MCF 10A (cell line): ENCODE measurements around the gene CRADD. TPM values are rescaled to one million over a fixed set of nuclear protein-coding genes. Genes with fewer than 3 reads are reported as not detected.

ENCODE experiments used
- BruUV-seq: library from RNA; stranded (reverse); fragments of 400-500 nt; replicated peaks from 2 replicates; lab custom pipeline; 2021; lab: Mats Ljungman, UMichigan
- CTCF ChIA-PET: fragments of 300-600 bp; sonication (Branson Sonifier 250); formaldehyde crosslinking; extraction: SDS; loops from one replicate; lab custom pipeline; 2021; ENCODE audit warnings: antibody characterized with exemption, inconsistent platforms; lab: Yijun Ruan, JAX
- POLR2A ChIA-PET: fragments of 300-600, 350-650 bp; sonication (Branson Sonifier 250); formaldehyde crosslinking; extraction: SDS; loops from one replicate; lab custom pipeline; 2020; ENCODE audit warnings: antibody characterized with exemption, inconsistent platforms; lab: Yijun Ruan, JAX
- DNase-seq: peaks from one replicate; pipeline ENCODE4 v3.0.0-alpha.2; 2018; ENCODE audit not compliant: unreplicated experiment
- H3K27ac Mint-ChIP-seq: one replicate; pipeline ENCODE4 v1.8.0; 2022; ENCODE audit warnings: mild to moderate bottlenecking, low read depth, mixed read lengths; ENCODE audit not compliant: unreplicated experiment
- H3K27me3 Mint-ChIP-seq: one replicate; pipeline ENCODE4 v1.8.0; 2022; ENCODE audit warnings: mixed read lengths; ENCODE audit not compliant: insufficient read depth, unreplicated experiment
- H3K36me3 Mint-ChIP-seq: one replicate; pipeline ENCODE4 v1.8.0; 2022; ENCODE audit warnings: mild to moderate bottlenecking, moderate library complexity, mixed read lengths; ENCODE audit not compliant: insufficient read depth, unreplicated experiment
- H3K4me1 Mint-ChIP-seq: one replicate; pipeline ENCODE4 v1.8.0; 2022; ENCODE audit warnings: mixed read lengths; ENCODE audit not compliant: insufficient read depth, unreplicated experiment
- H3K4me3 Mint-ChIP-seq: one replicate; pipeline ENCODE4 v1.8.0; 2022; ENCODE audit warnings: mild to moderate bottlenecking, moderate library complexity, mixed read lengths; ENCODE audit not compliant: unreplicated experiment
- H3K9me3 Mint-ChIP-seq: one replicate; pipeline ENCODE4 v1.8.0; 2022; ENCODE audit warnings: mixed read lengths; ENCODE audit not compliant: unreplicated experiment
- CTCF ChIP-seq: fragments of 200-600 bp; IDR thresholded peaks from one replicate; pipeline ENCODE4 v1.8.0; 2022; ENCODE audit warnings: antibody characterized with exemption, mild to moderate bottlenecking; ENCODE audit not compliant: unreplicated experiment
- intact Hi-C: fragments of 100-400 bp; cut with micrococcal nuclease; formaldehyde crosslinking; loops from 2 replicates; pipeline ENCODE4 v1.14.1; 2022
- total RNA-seq: library from RNA; stranded (reverse); gene quantifications from 2 replicates; pipeline ENCODE4 v1.2.3, GENCODE V29; 2022

Gene CRADD
- total RNA-seq, 1 experiment from 2014 or later: 15.4 TPM

DNA sequence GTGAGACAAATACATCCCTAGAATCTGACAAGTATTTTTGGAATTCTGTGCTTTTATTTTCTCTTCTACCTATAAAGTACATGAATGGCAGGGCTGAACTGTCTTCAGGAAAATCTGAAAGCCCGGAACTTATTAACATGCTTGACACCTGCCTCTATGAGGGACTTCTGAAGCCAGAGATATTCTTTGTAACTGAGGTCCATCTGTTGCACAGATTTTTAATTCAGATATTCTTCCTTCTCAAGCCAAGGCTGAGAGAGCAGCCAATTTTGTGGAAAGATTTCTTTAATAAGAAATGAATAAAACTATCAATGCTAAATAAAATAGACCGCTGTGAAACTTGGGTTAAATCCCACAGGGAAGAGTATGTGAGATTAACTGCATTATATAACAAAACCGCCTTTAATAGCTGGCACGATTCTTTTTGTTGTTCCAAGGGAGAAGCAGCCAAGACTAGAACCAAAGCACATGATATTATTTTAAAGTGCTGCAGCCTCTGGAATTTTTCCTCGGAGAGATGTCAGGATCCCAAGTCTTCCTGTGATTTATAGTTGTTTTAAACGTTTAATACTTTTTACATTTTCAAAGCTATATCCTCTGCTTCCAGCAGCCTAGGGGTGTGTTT lies 148.9 kb downstream of the CRADD start:
- DNase-seq: no peak
- CTCF ChIA-PET: interaction anchor here (0.6 to 1.3 kb wide), 3 partner anchors 12 to 699 kb away, joined by 3 to 4 read pairs (median 3); no protein-coding TSS in a partner anchor
- Mint-ChIP-seq H3K9me3 (no peaks in the 10 kb centered on the region), H3K4me3 (no peak overlapping the region), H3K36me3 (no peaks in the 10 kb centered on the region), H3K27ac (no peak overlapping the region), H3K27me3 (no peaks in the 10 kb centered on the region), H3K4me1 (peaks cover 13% of the 10 kb centered on the region)
- TF ChIP-seq CTCF: no peak
- no TSS peak for BruUV-seq
- POLR2A ChIA-PET: interaction anchor here (1.0 kb wide), 1 partner anchor 41 kb away, joined by 3 read pairs; no protein-coding TSS in a partner anchor
- intact Hi-C loops: no loop called here

DNA sequence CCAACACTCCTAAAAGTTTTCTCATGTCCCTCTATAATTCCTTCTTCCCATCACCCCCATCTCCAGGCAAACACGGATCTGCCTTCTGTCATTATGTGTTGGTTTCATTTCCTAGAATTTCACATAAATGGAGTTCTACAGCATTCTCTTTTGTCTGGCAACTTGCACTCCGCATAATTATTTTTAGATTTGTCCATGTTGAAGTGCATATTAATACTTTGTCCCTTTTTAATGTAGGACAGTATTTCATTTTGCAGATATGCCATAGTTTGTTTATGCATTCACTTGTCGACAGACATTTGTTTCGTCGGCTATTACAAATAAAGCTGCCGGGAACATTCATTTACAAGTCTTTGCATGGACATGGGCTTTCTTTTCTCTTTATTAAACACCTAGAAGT lies 150.0 kb downstream of the CRADD start:
- CTCF ChIA-PET: no interaction called here
- no peaks in the 10 kb centered on the region for H3K9me3 Mint-ChIP-seq
- DNase-seq: no peak
- H3K36me3 Mint-ChIP-seq: no peaks in the 10 kb centered on the region
- BruUV-seq: no TSS peak
- POLR2A ChIA-PET: interaction anchor here (0.6 kb wide), 1 partner anchor 11 kb away, joined by 4 read pairs; no protein-coding TSS in a partner anchor
- peaks cover 5% of the 10 kb centered on the region for H3K4me1 Mint-ChIP-seq
- intact Hi-C loops: no loop called here
- no peaks in the 10 kb centered on the region for H3K27me3 Mint-ChIP-seq
- H3K27ac Mint-ChIP-seq: no peak overlapping the region
- no peak for TF ChIP-seq CTCF
- no peak overlapping the region for H3K4me3 Mint-ChIP-seq

DNA sequence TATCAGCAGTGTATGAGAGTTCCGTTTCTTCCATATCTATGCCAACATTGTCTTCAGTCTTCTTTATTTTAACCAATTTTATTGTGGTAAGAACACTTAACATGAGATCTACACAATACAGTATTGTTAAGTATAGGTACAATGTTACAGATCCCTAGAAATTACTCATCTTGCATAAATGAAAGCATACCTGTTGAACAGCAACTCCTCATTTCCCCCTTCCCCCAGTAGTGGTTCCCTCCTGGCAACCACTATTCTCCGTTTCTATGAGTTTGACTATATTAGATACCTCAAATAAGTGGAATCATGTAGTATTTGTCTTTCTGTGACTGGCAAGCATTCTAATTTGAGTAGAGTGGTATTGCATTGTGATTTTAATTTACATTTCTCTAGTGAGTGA lies 150.5 kb downstream of the CRADD start:
- no peaks in the 10 kb centered on the region for H3K4me1 Mint-ChIP-seq
- DNase-seq: no peak
- H3K9me3 Mint-ChIP-seq: no peaks in the 10 kb centered on the region
- no peak for TF ChIP-seq CTCF
- ChIA-PET CTCF (no interaction called here), POLR2A (interaction anchor here (0.5 kb wide), 1 partner anchor 914 kb away, joined by 3 read pairs; no protein-coding TSS in a partner anchor)
- H3K27ac Mint-ChIP-seq: no peak overlapping the region
- H3K36me3 Mint-ChIP-seq: no peaks in the 10 kb centered on the region
- no peak overlapping the region for H3K4me3 Mint-ChIP-seq
- intact Hi-C loops: no loop called here
- H3K27me3 Mint-ChIP-seq: no peaks in the 10 kb centered on the region
- no TSS peak for BruUV-seq

DNA sequence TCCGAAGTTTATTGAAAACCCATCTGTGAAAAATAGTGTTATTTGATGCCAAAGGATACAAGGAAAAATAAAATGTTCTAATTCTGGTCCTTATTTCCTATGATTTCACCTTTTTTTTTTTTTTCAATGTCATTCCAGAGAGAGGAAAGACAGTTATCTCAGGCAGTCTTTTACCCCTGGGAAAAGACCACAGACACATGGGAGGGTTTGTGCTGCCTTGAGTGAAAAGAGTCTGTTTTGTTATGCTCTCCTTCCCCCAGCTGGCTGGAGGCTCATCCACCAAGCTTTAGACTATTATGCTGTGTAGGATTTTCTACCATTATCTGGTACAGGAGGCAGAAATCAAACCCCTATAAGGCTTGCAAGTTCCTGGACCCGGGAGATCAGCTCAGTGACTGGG lies 151.8 kb downstream of the CRADD start:
- POLR2A ChIA-PET: interaction anchor here (0.7 to 0.8 kb wide), 3 partner anchors 13 to 194 kb away, joined by 3 to 4 read pairs (median 4); no protein-coding TSS in a partner anchor
- Mint-ChIP-seq H3K4me3 (no peak overlapping the region), H3K27ac (no peak overlapping the region)

More for the DNA sequence above, 151.8 kb downstream of the CRADD start:
- no peaks in the 10 kb centered on the region for H3K27me3 Mint-ChIP-seq
- no peak for DNase-seq
- CTCF ChIA-PET: interaction anchor here (0.6 kb wide), 2 partner anchors 28 to 1409 kb away, joined by 3 to 4 read pairs; no protein-coding TSS in a partner anchor
- H3K9me3 Mint-ChIP-seq: no peaks in the 10 kb centered on the region
- intact Hi-C loops: no loop called here
- no peaks in the 10 kb centered on the region for H3K36me3 Mint-ChIP-seq
- no peaks in the 10 kb centered on the region for H3K4me1 Mint-ChIP-seq
- no peak for TF ChIP-seq CTCF
- BruUV-seq: no TSS peak
